H9 (cell line): ENCODE results near the gene PPHLN1. TPM values are rescaled to one million over a fixed set of nuclear protein-coding genes. Genes with fewer than 3 reads are reported as not detected.

Experiments used
- DNase-seq: peaks from one replicate; pipeline ENCODE4 v3.0.0-alpha.2; 2017
- H2AFZ ChIP-seq: one replicate; pipeline ENCODE4 v1.6.1; 2013; ENCODE audit warnings: mild to moderate bottlenecking, low read length, control low read depth, moderate library complexity
- H2AK5ac ChIP-seq: 2 replicates; pipeline ENCODE4 v1.6.1; 2013; ENCODE audit warnings: low read length, control low read depth, mixed read lengths; ENCODE audit not compliant: insufficient read length
- H2BK120ac ChIP-seq: one replicate; pipeline ENCODE4 v1.6.1; 2013; ENCODE audit warnings: low read depth, mild to moderate bottlenecking, low read length, control low read depth, inconsistent platforms; ENCODE audit not compliant: poor library complexity, severe bottlenecking
- H2BK12ac ChIP-seq: 2 replicates; pipeline ENCODE4 v1.6.1; 2013; ENCODE audit warnings: low read length, control low read depth, mixed read lengths, low read depth; ENCODE audit not compliant: insufficient read length
- H2BK15ac ChIP-seq: 2 replicates; pipeline ENCODE4 v1.6.1; 2013; ENCODE audit warnings: low read depth, low read length, control low read depth
- H2BK20ac ChIP-seq: one replicate; pipeline ENCODE4 v1.6.1; 2013; ENCODE audit warnings: low read depth, mild to moderate bottlenecking, low read length, control low read depth, inconsistent platforms; ENCODE audit not compliant: poor library complexity, severe bottlenecking
- H2BK5ac ChIP-seq: 2 replicates; pipeline ENCODE4 v1.6.1; 2013; ENCODE audit warnings: low read length, control low read depth, mixed read lengths; ENCODE audit not compliant: insufficient read length
- H3K14ac ChIP-seq: 2 replicates; pipeline ENCODE4 v1.6.1; 2013; ENCODE audit warnings: low read length, control low read depth; ENCODE audit not compliant: insufficient read depth
- H3K18ac ChIP-seq: 2 replicates; pipeline ENCODE4 v1.6.1; 2013; ENCODE audit warnings: low read depth, mild to moderate bottlenecking, mixed read lengths, low read length, control low read depth; ENCODE audit not compliant: insufficient read length
- H3K23ac ChIP-seq: 2 replicates; pipeline ENCODE4 v1.6.1; 2013; ENCODE audit warnings: low read length, control low read depth, mixed read lengths, low read depth; ENCODE audit not compliant: insufficient read length
- H3K23me2 ChIP-seq: 2 replicates; pipeline ENCODE4 v1.6.1; 2013; ENCODE audit warnings: low read depth, mild to moderate bottlenecking, mixed read lengths, low read length, control low read depth; ENCODE audit not compliant: insufficient read length, poor library complexity, severe bottlenecking
- H3K27ac ChIP-seq: 2 replicates; pipeline ENCODE4 v1.5.1; 2013; ENCODE audit warnings: low read length, control low read depth, mixed read lengths, low read depth; ENCODE audit not compliant: insufficient read length
- H3K27me3 ChIP-seq: 2 replicates; pipeline ENCODE4 v1.6.1; 2013; ENCODE audit warnings: low read length, control low read depth, inconsistent platforms; ENCODE audit not compliant: insufficient read depth
- H3K4ac ChIP-seq: 2 replicates; pipeline ENCODE4 v1.6.1; 2013; ENCODE audit warnings: low read depth, mild to moderate bottlenecking, control low read depth, inconsistent platforms, low read length, moderate library complexity
- H3K4me1 ChIP-seq: 2 replicates; pipeline ENCODE4 v1.6.1; 2013; ENCODE audit warnings: low read length, control low read depth, inconsistent platforms; ENCODE audit not compliant: insufficient read depth
- H3K4me2 ChIP-seq: 2 replicates; pipeline ENCODE4 v1.6.1; 2013; ENCODE audit warnings: low read length, control low read depth, mixed read lengths; ENCODE audit not compliant: insufficient read length, insufficient read depth
- H3K56ac ChIP-seq: 2 replicates; pipeline ENCODE4 v1.6.1; 2013; ENCODE audit warnings: low read depth, mild to moderate bottlenecking, mixed read lengths, low read length, control low read depth; ENCODE audit not compliant: insufficient read length
- H3K79me1 ChIP-seq: 2 replicates; pipeline ENCODE4 v1.6.1; 2013; ENCODE audit warnings: low read depth, mild to moderate bottlenecking, moderate library complexity, low read length, control low read depth, inconsistent platforms; ENCODE audit not compliant: insufficient read depth, poor library complexity, severe bottlenecking
- H3K79me2 ChIP-seq: 2 replicates; pipeline ENCODE4 v1.6.1; 2013; ENCODE audit warnings: low read length, control low read depth, inconsistent platforms; ENCODE audit not compliant: insufficient read depth
- H3K9ac ChIP-seq: 2 replicates; pipeline ENCODE4 v1.6.1; 2013; ENCODE audit warnings: low read length, control low read depth, mixed read lengths; ENCODE audit not compliant: insufficient read length; ENCODE audit errors: extremely low read depth
- H3K9me3 ChIP-seq: one replicate; pipeline ENCODE4 v1.6.1; 2013; ENCODE audit warnings: low read depth, low read length, inconsistent platforms; ENCODE audit not compliant: control insufficient read depth
- H3T11ph ChIP-seq: one replicate; pipeline ENCODE4 v1.6.1; 2013; ENCODE audit warnings: mild to moderate bottlenecking, low read length, control low read depth, inconsistent platforms
- H4K20me1 ChIP-seq: one replicate; pipeline ENCODE4 v1.6.1; 2013; ENCODE audit not compliant: control insufficient read depth, insufficient read length, insufficient read depth
- H4K5ac ChIP-seq: 2 replicates; pipeline ENCODE4 v1.6.1; 2013; ENCODE audit warnings: low read depth, mild to moderate bottlenecking, mixed read lengths, low read length, control low read depth; ENCODE audit not compliant: insufficient read length
- H4K8ac ChIP-seq: replicated peaks from 2 replicates; pipeline ENCODE4 v1.6.1; 2013; ENCODE audit warnings: low read length, control low read depth, mixed read lengths, low read depth; ENCODE audit not compliant: insufficient read length
- H4K91ac ChIP-seq: 2 replicates; pipeline ENCODE4 v1.6.1; 2013; ENCODE audit warnings: low read depth, mild to moderate bottlenecking, moderate library complexity, mixed read lengths, low read length, control low read depth; ENCODE audit not compliant: insufficient read length
- H3K27ac Mint-ChIP-seq, 3 experiments: 2 replicates in 2 of 3; 3 replicates in 1 of 3; pipeline ENCODE4 v1.8.0; 2020 to 2021; ENCODE audit warnings: mixed read lengths in 3 of 3, mild to moderate bottlenecking in 1 of 3, moderate library complexity in 1 of 3
- H3K27me3 Mint-ChIP-seq: 2 replicates; pipeline ENCODE4 v1.8.0; 2021; ENCODE audit warnings: low read depth, mild to moderate bottlenecking, moderate library complexity, mixed read lengths
- H3K36me3 Mint-ChIP-seq, 3 experiments: 2 replicates in 2 of 3; 3 replicates in 1 of 3; pipeline ENCODE4 v1.8.0; 2020 to 2021; ENCODE audit warnings: low read depth in 3 of 3, mixed read lengths in 3 of 3; ENCODE audit not compliant: insufficient read depth in 1 of 3
- H3K4me1 Mint-ChIP-seq, 2 experiments: 2 replicates each; pipeline ENCODE4 v1.8.0; 2020; ENCODE audit warnings: mixed read lengths in 2 of 2
- H3K4me3 Mint-ChIP-seq, 2 experiments: 2 replicates in 1 of 2; 3 replicates in 1 of 2; pipeline ENCODE4 v1.8.0; 2020 to 2021; ENCODE audit warnings: mild to moderate bottlenecking in 2 of 2, mixed read lengths in 2 of 2, moderate library complexity in 1 of 2
- H3K9me3 Mint-ChIP-seq, 2 experiments: 2 replicates in 1 of 2; 3 replicates in 1 of 2; pipeline ENCODE4 v1.8.0; 2020; ENCODE audit warnings: mild to moderate bottlenecking in 2 of 2, mixed read lengths in 2 of 2, moderate library complexity in 1 of 2
- CTCF ChIP-seq: fragments of 200-600 bp; sonication (generic); conservative IDR thresholded peaks from 3 replicates; pipeline ENCODE4 v1.8.0; 2021; ENCODE audit warnings: antibody characterized with exemption, mild to moderate bottlenecking
- total RNA-seq: library from RNA; stranded (reverse); gene quantifications from 2 replicates; pipeline ENCODE4 v1.2.1, GENCODE V29; 2021

Gene PPHLN1
- total RNA-seq, 1 experiment from 2014 or later, result 66.2 TPM

- Mint-ChIP-seq H3K4me1 (peaks cover 4 to 5% of the 10 kb centered on the region in 2 experiments), H3K9me3 (peaks cover 0 to 2% of the 10 kb centered on the region in 2 experiments; a peak in 3 of 5 replicates), H3K27me3 (peaks cover 26% of the 10 kb centered on the region), H3K4me3 (no peak overlapping the region), H3K27ac (no peak overlapping the region), H3K36me3 (no peaks in the 10 kb centered on the region)
- H4K5ac ChIP-seq, result no peak overlapping the region
- H3K79me2 ChIP-seq, result no peaks in the 10 kb centered on the region
- no peaks in the 10 kb centered on the region for H3K79me1 ChIP-seq
- H2BK120ac ChIP-seq, result no peak overlapping the region
- H3K4ac ChIP-seq, result no peak overlapping the region
- H3K27ac ChIP-seq, result no peak overlapping the region
- no peaks in the 10 kb centered on the region for H3K23me2 ChIP-seq
- no peaks in the 10 kb centered on the region for H3K27me3 ChIP-seq
- no peak overlapping the region for H3K4me2 ChIP-seq
- TF ChIP-seq CTCF, result no peak
- H4K91ac ChIP-seq, result no peak overlapping the region
- no peak overlapping the region for H3K18ac ChIP-seq
- no peaks in the 10 kb centered on the region for H4K20me1 ChIP-seq
- H2BK15ac ChIP-seq, result no peak overlapping the region
- no peak for DNase-seq
- no peak overlapping the region for H3K9ac ChIP-seq
- no peak overlapping the region for H2AFZ ChIP-seq
- H2BK20ac ChIP-seq, result no peak overlapping the region
- H3K4me1 ChIP-seq, result no peaks in the 10 kb centered on the region
- H2BK12ac ChIP-seq, result no peak overlapping the region
- no peak overlapping the region for H2AK5ac ChIP-seq
- no peak overlapping the region for H3K14ac ChIP-seq
- H3K23ac ChIP-seq, result no peak overlapping the region
- H3T11ph ChIP-seq, result no peak overlapping the region
- H3K9me3 ChIP-seq, result no peaks in the 10 kb centered on the region
- no peak overlapping the region for H2BK5ac ChIP-seq
- no peak overlapping the region for H4K8ac ChIP-seq
- H3K56ac ChIP-seq, result no peak overlapping the region
Observed at GRCh38 chr12:42278128-42278510, 47.8 kb upstream of the PPHLN1 start.
